D721Med (cell line): Measurements from ENCODE around the gene MCUR1.
"Not testable (repeated sequence)": the region's sequence is repeated elsewhere in the genome, so short reads cannot be mapped to it uniquely, and the experiment has no call there.

Experiments used
- DNase-seq: peaks from one replicate; pipeline ENCODE4 v3.0.0; 2011; ENCODE audit warnings: low spot score; ENCODE audit not compliant: insufficient read length
- FAIRE-seq: peaks from 2 replicates; lab custom pipeline; 2011; peaks lifted over from hg19 to GRCh38; lab: Jason Lieb, UNC
- CTCF ChIP-seq: IDR thresholded peaks from 2 replicates; pipeline ENCODE4 v1.5.1; 2012; ENCODE audit warnings: mild to moderate bottlenecking, control low read depth; ENCODE audit not compliant: insufficient read depth; ENCODE audit errors: missing control alignments

The MCUR1 gene

GRCh38 chr6:13795041-13795750 lies 19.2 kb downstream of the MCUR1 start:
- FAIRE-seq = no peak
- no peak for DNase-seq

GRCh38 chr6:13794184-13794583 lies 20.2 kb downstream of the MCUR1 start:
- DNase-seq (no peak), FAIRE-seq (no peak)
- no peak for TF ChIP-seq CTCF

More at GRCh38 chr6:13795041-13795750, 19.2 kb downstream of the MCUR1 start:
- TF ChIP-seq CTCF = peak; percentile 88

DNA sequence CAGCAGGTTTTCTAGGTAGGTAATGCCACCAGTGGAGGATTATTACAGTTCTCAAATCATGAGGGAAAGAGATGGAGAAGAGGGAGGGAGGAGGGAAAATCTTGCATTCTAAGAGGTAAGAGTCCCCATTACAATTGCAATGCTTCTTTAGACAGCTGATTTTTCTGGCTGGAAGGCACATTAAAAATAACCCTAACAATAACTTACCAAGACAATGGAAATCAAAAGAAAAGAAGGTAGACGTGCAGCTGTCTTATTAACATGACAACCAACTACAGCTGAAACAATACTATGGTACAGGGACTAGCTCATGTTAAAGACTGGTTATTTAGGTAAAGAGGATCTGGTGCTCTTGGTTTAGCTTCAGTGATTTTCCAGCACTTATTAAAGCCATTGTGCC lies 24.6 kb downstream of the MCUR1 start:
- no peak for DNase-seq
- no peak for FAIRE-seq
- no peak for TF ChIP-seq CTCF

DNA sequence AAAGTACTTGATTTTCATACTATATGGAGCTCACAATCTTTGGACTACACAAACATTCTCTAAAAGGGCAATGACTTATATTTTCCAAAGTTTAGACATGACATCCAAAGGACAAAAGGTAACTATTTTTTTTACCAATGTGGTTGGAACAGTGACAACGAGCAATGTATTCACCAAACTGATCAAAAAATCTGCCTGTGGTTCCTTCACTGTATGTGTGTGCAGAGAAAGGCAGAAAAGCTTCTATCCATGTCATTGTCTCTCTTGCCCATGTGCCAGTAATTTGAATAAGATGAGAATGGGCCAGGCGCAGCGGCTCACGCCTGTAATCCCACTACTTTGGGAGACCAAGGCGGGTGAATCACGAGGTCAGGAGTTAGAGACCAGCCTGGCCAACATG lies 25.5 kb downstream of the MCUR1 start:
- DNase-seq (no peak), FAIRE-seq (no peak)
- no peak for TF ChIP-seq CTCF

DNA sequence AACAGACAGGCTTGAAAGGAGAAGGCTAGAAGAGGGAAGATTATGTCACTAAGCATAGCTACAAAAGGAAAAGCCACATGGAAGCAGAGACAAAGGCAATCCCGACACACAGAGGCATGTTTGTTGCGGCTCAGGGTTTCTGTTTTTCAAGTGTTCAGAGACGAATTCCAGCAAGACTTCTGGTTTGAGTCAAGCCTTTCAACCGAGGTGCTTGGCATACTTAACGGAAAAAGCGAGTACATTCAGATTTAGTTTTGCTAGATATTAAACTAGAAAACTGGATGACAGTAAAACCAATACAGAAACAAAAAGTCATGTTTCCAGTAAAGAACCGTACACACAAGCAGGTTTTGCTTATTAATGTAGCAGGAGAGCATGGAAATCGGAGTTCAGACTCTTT lies 27.2 kb downstream of the MCUR1 start:
- no peak for DNase-seq
- no peak for TF ChIP-seq CTCF
- FAIRE-seq = peak; percentile 35

DNA sequence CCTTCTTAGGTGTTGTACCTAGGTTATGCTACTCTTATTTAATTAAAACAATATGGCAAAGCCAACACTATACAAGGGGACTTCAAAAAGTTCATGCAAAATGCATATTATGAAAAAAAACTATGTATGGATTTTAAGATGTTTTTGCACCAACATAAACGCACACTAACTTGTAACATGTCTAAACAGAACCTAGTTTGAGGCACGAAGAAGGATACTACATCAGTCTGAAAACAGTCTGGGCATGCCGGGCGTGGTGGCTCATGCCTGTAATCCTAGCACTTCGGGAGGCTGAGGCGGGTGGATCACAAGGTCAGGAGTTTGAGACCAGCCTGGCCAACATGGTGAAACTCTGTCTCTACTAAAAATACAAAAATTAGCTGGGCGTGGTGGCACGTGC lies 34.2 kb downstream of the MCUR1 start:
- not testable (repeated sequence) for FAIRE-seq, DNase-seq

GRCh38 chr6:13778028-13778427 lies 36.3 kb downstream of the MCUR1 start:
- TF ChIP-seq CTCF = no peak
- no peak for FAIRE-seq

More at GRCh38 chr6:13778028-13778427, 36.3 kb downstream of the MCUR1 start:
- no peak for DNase-seq
